Right lung (tissue), 5 donors: ENCODE data around the gene C2CD4D. TPM values are rescaled to one million over a fixed set of nuclear protein-coding genes. Genes with fewer than 3 reads are reported as not detected.

ENCODE experiments used
- DNase-seq, 2 donors: peaks; one replicate each; pipeline ENCODE4 v3.0.0-alpha.2; 2013
- polyA plus RNA-seq, 5 donors: library from polyadenylated mRNA; unstranded; fragments of 120-200 nt; gene quantifications; one replicate each; pipeline versions ENCODE4 v1.2.1 to v1.2.3, GENCODE V29; 2013; ENCODE audit warnings: inconsistent platforms in 1 of 5, low replicate concordance in 1 of 5; ENCODE audit not compliant: insufficient read length in 5 of 5, insufficient read depth in 1 of 5

The C2CD4D gene
- polyA plus RNA-seq, 5 donors = 0.25 to 0.87 (median 0.35) TPM

DNA sequence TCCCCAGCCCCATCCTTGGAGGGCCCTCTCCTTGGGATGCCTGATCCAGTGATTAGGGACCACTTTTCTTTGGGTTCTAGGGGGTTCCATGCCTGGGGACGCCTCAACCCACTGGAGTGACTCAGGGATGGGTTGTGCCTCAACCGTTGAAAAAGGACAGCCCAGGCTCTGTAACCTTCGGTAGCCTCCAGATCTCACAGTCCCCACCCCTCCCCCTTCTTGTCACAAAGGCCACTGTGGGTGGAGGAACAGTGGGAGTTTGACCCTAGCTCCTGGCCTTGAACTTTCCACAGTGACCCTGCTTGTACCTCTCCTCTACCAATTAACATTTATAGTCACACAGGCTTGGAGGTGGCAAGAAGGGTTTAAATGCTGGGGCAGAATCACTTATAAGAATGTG is 5.4 kb downstream of the C2CD4D start:
- DNase-seq = no peak

DNA sequence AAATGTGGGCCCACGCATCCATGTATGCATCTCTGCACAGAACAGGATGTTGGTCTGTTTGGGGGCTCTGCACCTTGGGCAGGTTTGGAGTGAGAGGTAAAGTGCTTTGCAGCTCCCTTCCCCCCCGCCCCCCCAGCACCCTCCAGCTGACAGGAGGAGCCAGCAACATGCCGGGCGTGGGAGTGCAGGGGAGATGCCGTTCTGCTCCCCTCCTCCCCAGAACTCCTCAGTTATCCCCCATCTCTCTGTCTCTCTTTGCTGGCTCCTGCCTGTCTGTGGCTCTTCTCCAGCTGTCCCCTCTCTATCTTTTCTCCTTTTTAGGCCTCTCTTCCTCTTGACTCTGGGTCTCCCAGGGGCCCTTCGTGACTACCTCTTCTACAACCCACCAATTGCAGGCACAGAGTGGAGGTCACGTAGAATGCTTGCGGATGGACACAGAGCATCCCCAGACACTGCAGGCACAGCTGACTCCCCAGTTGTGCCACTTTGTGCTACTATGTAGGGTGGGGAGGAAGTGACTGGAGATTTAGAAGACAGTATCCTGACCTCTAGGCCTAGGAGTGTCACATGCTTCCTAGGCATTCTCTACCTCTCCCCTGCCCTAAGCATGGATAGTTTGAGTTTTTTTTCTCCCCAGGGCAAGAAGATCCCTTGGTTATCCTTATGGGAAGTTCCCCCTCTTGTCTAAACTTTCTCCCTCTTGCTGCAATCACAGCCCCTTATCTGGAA is 6.3 kb downstream of the C2CD4D start:
- no peak for DNase-seq

DNA sequence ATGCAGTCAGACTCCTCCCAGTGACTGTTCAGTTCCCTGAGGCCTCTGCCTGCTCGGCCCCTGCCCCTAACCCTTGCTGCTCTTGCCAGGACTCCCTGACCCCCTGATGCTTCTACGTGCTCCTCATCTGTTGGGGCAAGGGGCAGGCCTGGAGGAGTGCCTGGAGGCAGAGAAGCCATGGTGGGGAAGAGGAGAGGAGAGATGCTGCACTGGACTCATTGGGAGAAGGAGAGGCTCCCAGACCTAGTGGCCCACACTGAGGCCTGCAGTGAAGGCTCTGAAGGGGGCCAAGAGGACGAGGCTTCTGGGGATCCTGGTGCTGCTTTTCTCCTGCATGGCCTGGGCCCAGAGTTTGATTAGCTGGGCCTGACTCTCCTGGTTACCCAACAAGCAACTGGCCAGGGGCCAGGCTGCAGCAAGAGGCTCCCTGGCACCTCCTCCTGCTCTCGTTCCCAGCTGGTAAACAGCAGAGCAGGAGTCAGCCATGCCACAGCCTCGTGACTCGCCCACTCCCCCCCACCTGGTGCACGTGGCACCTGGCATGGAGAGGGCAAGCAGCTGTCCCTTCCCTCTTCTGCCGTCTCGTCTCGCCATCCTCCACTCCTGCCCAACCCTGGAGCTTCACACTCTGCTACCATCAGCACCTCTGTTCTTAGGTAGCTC is 7.2 kb downstream of the C2CD4D start:
- DNase-seq = peak; percentile 78 to 80

DNA sequence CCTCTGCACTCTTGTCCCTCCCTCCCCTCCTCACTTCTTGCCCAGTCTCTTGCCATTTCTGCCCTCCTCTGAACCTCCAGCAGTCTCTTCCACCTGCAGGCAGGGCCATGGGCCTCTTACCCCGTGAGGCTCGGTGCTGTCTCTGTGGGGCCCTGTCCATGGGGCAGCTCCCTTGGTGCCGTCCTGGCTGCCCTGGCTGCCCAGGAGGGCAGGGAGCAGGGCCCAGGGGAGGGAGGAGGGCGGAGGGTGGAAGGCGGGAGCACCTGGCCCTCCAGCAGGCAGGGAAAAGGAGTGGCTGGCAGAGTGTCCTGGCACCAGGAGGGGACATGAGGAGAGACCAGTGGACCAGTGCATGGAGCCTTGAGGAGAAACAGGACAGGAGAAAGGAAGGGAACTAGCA is 8.0 kb downstream of the C2CD4D start, which contains the start of gene RORC:
Gene RORC, minus strand, starts transcription at position 198 of the 400 bp plus-strand sequence. Its CDS starts 38 bp downstream, at position 160.
- no peak for DNase-seq

DNA sequence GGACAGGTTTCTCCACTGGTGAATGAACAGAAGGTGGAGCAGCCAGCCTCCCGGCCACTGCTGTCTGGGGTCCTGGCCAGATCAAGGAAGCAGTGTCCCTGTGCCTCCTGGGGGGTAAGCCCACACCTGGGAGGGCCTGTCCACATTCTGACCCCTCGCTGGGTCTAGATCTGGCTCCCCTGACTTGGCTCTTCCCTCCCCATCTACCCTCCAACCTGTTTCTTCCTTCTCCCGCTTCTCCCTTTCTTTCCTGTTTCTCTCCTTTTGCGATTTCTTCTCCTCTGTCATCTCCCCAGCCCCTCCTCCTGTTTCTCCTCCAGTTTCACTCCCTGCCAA is 8.4 kb downstream of the C2CD4D start:
- no peak for DNase-seq

DNA sequence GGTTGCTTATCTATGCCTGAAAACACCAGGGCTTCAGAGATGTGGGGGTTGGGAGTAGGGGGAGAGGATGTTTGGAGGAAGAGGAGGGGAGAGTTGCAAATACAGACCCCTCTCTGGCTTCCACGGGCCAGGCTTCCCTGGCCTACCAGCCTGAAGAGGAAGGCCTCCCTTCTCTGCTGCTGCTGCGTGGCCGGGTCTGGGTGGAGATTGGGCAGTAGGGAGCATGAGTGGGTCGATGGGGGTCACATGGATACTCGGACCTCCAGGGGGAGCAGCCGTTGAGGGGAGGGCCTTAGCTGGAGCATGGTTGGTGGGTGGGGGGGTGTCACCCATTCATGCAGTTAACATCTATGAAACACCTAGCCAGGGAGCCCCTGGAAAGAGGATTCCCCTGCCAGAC is 9.6 kb downstream of the C2CD4D start:
- DNase-seq = no peak

DNA sequence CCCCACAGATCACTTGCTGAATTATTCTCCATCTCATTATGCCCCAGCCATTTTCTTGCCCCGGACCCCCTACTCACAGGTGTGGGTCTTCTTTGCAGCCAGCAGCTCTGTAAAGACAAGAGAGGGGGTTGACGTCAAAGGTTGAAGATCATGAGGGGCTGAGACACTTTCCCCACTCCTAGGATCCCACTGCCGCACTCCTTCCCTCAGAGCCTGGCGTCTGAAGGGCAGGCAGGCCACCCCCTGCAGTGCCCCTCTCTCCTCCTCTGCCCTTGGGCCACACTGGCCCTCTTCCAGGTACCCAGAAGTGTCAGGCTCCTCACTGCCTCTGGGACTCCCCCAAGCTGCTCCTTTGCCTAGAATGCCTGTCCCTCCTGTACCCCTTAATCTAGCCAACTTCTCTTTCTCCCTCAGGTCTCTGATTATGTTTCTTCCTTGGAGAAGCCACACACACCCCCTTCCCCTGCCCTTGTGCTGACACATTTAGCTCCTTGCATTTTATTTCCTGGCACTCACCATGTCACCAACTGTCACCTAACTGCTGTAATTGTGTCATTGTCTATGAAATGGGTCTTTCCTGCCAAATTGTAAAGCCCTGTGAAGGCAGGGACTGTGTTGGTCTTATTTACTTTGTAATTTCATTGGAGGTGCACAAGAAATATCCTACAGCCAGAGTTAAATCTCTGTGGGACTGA is 10.1 kb downstream of the C2CD4D start:
- DNase-seq = no peak

DNA sequence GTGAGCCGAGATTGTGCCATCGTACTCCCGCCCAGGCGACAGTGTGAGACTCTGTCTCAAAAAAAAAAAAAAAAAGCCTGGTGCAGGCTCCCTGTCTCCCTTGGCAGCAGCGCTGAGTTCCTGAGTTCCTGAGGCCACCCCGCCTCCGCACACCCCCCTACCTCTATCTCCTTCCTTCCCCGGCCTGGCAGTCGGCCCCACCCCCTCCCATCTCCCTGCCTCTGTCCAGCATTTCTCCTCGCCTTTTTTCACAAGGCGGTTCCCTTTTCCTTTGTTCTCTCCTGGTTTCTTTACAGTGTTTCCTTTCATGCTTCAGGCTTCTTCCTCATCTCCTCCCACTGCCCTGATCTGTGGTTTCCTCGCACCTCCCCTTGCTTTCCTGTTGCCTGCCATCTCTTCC is 10.7 kb downstream of the C2CD4D start:
- peak in 1 of 2 donors; percentile 36 for DNase-seq

DNA sequence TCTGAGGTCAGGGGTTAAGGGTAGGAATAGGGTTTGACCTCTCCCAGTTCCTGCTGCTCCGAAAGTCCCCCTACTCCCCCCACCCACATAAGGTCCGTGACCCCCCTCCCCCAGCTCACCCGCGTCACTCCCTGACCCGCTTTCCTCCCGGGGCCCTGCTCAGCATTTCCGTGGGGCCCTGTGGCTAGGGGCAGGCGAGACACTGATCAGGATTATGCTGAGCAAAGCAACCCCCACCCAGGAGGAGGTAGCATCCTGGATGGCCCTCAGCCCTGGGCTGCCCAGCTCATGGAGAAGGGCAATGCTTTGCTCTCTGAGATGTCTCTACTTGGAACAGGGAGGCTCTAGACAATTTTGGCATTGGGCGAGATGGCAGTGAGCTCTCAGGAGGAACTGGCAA is 11.8 kb downstream of the C2CD4D start:
- DNase-seq = no peak

DNA sequence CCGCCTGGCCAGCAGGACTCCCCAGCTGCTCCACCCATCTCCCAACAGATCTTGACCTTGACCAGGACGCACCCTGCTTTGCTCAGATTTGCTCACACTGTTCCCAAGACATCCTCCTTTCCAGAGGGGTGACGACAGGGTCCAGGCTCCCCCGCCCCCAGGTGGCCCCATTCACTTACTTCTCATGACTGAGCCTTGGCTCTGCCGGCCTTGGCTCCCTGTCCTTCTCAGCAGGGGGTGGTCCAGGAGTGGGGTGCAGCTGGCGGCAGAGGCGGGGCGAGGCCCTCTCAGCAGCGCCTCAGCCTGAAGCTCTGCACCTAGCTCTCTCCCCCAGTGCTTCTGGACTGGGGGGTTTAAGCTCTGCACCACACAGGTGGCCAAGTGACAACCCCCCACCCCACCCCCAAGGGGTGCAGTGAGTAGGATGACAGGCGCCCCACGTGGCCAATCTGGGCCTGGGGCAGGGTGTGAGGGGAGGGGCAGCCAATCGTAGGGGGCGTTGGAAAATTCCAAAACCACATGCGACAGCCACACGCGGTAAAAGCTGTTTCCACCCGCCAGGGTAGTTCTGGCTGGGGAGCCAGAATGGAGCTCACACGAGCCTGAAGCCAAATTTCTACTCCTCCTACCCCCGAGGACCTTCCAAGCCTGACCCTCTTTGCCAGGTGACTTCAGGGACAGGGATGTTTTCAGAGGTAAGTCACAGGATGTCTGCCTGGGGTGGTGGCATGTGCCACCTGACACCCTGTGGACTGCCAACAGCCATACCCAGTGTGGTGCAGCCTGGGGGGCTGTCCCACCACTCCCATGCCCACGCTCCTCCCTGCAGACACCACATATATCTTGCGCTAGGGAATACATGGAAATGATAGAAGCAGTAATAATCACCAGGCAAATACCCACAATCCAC is 13.6 kb downstream of the C2CD4D start:
- DNase-seq = no peak

DNA sequence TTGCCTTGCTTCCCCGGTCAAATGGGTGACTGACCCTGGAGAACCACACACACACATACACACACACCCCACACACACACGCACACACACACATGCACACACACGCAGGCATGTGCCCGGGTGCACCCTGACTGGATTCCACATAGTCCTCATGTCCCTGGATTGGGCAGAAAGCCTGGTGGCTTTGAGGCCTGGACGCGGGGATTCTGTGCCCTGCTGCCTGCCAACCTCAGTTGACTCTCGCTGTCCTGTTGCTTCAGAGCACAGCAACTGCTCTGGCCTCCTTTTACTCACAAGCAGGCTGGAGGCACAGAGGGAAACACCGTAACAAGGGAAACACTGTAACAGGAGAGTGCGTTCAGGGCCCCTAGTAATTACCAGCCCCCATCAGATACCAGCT is 14.4 kb downstream of the C2CD4D start:
- no peak for DNase-seq

DNA sequence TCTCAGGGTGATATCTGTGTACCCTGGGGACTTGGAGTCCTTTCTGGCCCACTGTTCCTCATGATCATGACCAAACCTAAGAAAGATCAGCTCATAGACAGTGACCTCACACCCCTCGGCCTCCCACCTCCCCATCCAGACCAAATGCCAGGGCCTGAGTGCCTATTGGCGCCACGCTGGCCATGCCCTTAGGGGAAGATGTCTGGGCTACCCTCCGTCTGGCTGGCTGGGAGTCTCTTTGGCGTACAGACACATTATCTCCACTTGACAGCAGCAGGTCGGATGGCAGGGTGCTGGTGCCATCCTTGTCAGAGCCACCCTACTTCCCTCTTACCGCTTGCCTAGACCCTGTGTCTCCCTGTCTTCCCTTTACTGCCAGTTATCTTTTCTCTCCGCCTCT is 16.4 kb downstream of the C2CD4D start:
- DNase-seq = no peak

DNA sequence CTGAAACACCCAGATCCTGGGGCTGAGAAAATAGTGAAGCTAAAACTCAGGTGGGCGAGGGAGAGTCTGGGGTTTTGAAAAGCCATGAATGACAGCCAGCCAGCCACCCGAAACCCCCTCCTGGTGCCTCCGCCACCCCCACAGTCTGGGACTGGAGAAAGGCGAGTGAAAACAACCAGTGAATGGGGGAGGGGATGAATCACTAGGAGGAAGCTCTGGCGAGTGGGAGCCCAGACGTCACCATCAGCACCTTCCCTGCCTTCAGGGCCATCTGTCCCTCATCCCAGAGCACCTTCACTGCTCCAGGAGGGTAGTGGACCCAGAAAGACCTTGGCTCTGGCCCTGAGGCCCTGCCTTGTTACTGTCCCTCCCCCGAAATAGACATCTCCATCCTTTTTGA is 17.2 kb downstream of the C2CD4D start:
- no peak for DNase-seq

DNA sequence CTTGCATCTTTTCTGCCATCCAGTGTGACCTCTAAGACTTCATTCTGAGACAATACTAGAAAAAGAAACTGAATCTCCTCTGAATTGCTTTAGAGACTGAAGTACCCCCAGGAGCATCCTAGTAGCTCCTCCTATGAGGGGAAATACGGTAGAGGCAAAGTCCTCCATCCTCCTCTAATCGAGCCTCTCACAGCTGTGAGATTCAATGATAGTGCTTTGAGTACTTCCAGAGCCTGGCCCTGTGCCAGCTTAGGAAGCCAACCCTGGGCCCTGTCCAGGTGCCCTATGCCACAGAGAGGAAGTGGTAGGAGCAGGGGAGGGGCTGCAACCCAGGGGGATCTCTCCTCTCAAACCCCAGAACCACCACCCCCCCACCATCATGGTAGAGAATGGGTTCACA is 18.7 kb downstream of the C2CD4D start:
- DNase-seq = no peak

DNA sequence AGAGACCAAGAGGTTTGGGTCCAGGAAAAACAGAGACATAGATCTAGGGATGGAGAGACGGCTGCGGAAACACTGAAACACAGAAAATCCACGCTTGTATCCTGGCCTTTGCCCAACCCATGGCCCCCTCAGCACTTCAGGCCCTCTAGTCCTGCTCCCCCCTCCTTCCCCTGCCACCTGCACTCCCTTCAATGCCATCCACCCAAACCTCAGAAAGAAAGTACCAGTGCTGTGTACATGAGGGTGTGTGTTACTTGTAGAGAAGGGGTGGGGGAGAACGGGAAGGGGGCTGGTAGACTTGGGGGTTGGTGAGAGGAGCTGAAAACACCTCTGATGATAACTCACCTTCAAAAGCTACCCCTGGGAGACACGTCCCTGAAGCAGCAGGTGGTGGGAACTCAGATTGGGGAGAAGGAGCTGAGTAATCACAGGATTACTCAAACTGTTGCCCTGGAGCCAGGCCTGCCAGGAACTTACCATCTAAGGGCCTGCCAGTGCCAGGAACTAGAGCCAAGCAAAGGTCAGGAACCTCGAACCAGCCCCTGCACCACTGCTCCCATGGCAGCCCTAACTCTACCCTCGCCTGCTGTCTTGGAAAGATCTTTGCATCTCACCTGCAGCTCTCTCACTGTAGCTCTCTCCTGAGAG is 19.5 kb downstream of the C2CD4D start:
- DNase-seq = no peak

DNA sequence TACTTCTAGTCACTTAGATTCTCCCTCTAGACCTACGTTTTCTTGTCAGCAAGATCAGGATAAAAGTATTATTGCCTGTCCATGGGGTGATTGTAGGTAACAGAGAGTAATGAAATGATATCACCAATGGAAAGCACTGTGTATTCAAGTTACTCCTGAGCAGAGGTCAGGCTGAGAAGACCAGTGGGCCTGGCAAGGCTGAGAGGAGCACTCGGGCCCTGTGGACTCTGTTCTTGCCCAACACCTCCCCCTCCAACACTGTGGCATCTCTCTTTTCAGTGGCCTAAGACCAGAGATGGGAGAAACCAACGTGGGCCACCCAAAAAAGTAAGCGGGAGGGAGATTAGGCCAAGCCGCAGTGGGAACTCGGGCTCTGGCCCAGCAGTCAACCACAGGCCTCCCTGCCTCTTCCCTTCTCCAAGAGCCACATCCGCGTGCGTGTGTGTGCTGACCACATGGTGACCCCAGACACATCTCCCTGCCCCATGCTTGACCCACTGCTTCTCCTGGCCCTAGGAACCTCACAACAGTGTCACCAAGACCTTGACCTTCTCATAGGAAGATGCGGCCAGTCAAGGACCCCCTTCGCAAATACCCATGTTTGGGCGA is 20.3 kb downstream of the C2CD4D start:
- no peak for DNase-seq

DNA sequence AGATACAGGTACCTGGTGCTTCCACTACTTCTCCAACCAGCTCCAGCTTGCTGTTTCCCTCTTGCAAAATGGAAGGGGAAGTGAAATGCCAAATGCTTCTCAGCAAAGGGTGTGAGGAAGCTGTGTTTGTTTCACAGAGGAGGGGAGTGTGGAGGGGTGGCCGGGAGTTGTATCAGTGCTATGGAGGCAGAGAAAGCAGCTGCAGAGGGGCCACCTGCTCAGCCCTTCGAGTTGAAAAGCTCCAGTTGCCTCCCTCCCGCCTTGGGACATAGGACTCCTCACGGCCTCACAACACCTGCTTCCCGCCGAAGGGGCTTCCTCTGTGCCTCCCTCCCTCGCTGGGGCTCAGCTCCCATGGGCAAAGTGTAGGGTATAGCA is 22.3 kb downstream of the C2CD4D start:
- DNase-seq = no peak

DNA sequence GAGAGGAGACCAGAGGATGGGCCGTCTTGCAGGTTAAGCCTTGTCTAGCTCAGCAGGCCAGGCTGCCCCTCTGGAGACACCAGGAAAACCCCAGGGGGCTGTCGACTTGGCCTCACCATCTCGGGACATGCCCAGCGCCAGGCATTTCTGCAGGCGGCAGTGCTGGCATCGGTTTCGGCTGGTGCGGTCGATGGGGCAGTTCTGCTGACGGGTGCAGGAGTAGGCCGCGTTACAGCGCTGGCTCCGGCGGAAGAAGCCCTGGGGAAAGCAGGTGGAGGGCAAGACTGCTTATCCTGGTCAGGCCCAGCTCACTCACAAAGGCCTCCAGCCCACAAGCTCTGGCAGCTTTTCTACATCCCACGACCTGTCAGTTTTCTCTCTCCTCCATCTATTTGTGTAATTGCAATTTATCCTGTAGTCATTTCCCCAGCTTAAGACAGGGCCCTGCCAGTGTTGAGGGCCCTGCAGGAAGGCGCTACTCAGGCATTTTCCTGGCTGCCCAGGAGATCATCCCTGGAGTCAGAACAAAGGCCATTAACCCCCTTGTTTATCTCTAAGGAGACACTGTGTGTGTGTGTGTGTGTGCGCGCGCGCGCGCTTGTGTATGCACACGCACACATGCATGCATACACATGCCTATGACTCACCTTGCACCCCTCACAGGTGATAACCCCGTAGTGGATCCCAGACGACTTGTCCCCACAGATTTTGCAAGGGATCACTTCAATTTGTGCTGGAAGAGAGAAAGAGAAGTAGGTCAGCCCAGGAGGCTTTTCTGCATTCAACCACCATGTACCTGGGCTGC is 22.9 kb downstream of the C2CD4D start:
- DNase-seq = no peak

DNA sequence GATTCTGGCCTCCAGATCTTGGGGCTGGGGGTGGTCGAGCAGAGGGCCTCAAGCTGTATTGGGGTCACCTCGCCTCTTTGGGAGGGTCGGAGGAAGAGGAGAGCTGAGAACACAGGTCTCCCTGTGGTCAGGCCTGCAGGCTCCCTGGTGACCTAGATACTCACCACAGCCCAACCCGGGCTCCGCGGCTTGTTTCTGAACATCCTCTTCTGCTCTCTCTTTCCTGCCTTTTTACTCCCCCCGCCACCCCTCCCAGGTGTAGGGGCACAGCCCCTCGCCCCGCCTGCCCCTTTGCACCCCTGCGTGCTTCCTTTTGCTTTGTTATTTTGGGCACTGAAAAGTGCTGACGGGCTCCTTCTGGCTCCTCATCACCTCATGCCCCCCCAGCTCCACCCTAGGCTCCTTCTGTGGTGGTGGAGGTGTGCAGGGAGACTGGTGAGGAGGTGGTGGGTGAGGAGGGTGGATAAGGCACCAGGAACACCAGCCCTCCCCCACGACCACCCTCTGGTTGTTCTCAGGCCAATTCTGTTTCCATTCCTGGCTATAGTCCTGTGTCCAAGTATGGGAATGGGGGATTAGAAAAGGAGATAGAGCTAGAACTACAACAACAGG is 23.8 kb downstream of the C2CD4D start:
- DNase-seq = no peak
